Smooth muscle cell (in vitro differentiated cells): Measurements from ENCODE around the gene MYO3B. TPM values are rescaled to one million over a fixed set of nuclear protein-coding genes. Genes with fewer than 3 reads are reported as not detected.

Experiments used
- DNase-seq: peaks from one replicate; lab custom pipeline; 2025; ENCODE audit not compliant: unreplicated experiment; lab: John Stamatoyannopoulos, UW
- H2AFZ ChIP-seq: fragments of 200-600 bp; sonication (generic); 2 replicates; pipeline ENCODE4 v1.6.0; 2016; ENCODE audit warnings: antibody characterized with exemption, low read depth, mild to moderate bottlenecking
- H3F3A ChIP-seq: fragments of 200-600 bp; sonication (generic); 2 replicates; pipeline ENCODE4 v1.6.0; 2017; ENCODE audit warnings: antibody characterized with exemption, low read depth
- H3K27ac ChIP-seq: fragments of 200-600 bp; sonication (generic); 2 replicates; pipeline ENCODE4 v1.5.1; 2016; ENCODE audit warnings: low read depth, mild to moderate bottlenecking
- H3K27me3 ChIP-seq: fragments of 200-600 bp; sonication (generic); 2 replicates; pipeline ENCODE4 v1.6.1; 2016; ENCODE audit warnings: low read depth, mild to moderate bottlenecking
- H3K36me3 ChIP-seq: fragments of 200-600 bp; sonication (generic); 2 replicates; pipeline ENCODE4 v1.5.1; 2016; ENCODE audit warnings: low read depth
- H3K4me1 ChIP-seq: fragments of 200-600 bp; sonication (generic); 2 replicates; pipeline ENCODE4 v1.5.1; 2016; ENCODE audit warnings: low read depth
- H3K4me2 ChIP-seq: fragments of 200-600 bp; sonication (generic); 2 replicates; pipeline ENCODE4 v1.6.0; 2016; ENCODE audit warnings: mild to moderate bottlenecking
- H3K4me3 ChIP-seq: fragments of 200-600 bp; sonication (generic); 2 replicates; pipeline ENCODE4 v1.5.1; 2016; ENCODE audit warnings: mild to moderate bottlenecking
- H3K79me2 ChIP-seq: fragments of 200-600 bp; sonication (generic); 2 replicates; pipeline ENCODE4 v1.6.0; 2016; ENCODE audit warnings: low read depth, mild to moderate bottlenecking
- H3K9ac ChIP-seq: fragments of 200-600 bp; sonication (generic); 2 replicates; pipeline ENCODE4 v1.6.0; 2016; ENCODE audit warnings: low read depth
- H3K9me3 ChIP-seq: fragments of 200-600 bp; sonication (generic); replicated peaks from 2 replicates; pipeline ENCODE4 v1.5.1; 2016; ENCODE audit warnings: low read depth
- H4K20me1 ChIP-seq: fragments of 200-600 bp; sonication (generic); 2 replicates; pipeline ENCODE4 v1.6.0; 2016; ENCODE audit warnings: low read depth
- WGBS: methylation state at CpG from one replicate; pipeline ENCODE4 v1.1.7; 2016; ENCODE audit warnings: low lambda C conversion rate; 5-methylcytosine and 5-hydroxymethylcytosine counted together
- polyA plus RNA-seq: library from polyadenylated mRNA; unstranded; fragments of >200 nt; fragmentation: Nextera tagmentation; extraction: Ambion mirVana; gene quantifications from 2 replicates; pipeline ENCODE4 v1.2.1, GENCODE V29; 2016
- total RNA-seq: library from RNA; depleted of rRNA; stranded (reverse); fragments of >200 nt; gene quantifications from 2 replicates; pipeline ENCODE4 v1.2.3, GENCODE V29; 2014
- TF ChIP-seq, protein P1 (sequence below): fragments of 200-600 bp; sonication (generic); IDR thresholded peaks from 2 replicates; pipeline ENCODE4 v1.5.1; 2017; ENCODE audit warnings: borderline replicate concordance, mild to moderate bottlenecking, antibody characterized with exemption; ENCODE audit not compliant: insufficient read depth, poor library complexity, severe bottlenecking

Gene MYO3B
- total and polyA plus RNA-seq, 2 experiments from 2014 or later = 0.47 to 3.1 TPM

- no peak overlapping the region for H3K27ac ChIP-seq
- no peak overlapping the region for H3K4me3 ChIP-seq
- no peak overlapping the region for H2AFZ ChIP-seq
- H4K20me1 ChIP-seq = no peaks in the 10 kb centered on the region
- WGBS = 12% methylated on average over 1 of the region's 1 CpG
- H3K4me2 ChIP-seq = no peak overlapping the region
- no peaks in the 10 kb centered on the region for H3F3A ChIP-seq
- no peaks in the 10 kb centered on the region for H3K9me3 ChIP-seq
- peaks cover 49% of the 10 kb centered on the region for H3K4me1 ChIP-seq
- H3K36me3 ChIP-seq = no peaks in the 10 kb centered on the region
- H3K79me2 ChIP-seq = no peaks in the 10 kb centered on the region
- no peak for DNase-seq
- peaks cover 33% of the 10 kb centered on the region for H3K27me3 ChIP-seq
- TF ChIP-seq, protein P1, sequence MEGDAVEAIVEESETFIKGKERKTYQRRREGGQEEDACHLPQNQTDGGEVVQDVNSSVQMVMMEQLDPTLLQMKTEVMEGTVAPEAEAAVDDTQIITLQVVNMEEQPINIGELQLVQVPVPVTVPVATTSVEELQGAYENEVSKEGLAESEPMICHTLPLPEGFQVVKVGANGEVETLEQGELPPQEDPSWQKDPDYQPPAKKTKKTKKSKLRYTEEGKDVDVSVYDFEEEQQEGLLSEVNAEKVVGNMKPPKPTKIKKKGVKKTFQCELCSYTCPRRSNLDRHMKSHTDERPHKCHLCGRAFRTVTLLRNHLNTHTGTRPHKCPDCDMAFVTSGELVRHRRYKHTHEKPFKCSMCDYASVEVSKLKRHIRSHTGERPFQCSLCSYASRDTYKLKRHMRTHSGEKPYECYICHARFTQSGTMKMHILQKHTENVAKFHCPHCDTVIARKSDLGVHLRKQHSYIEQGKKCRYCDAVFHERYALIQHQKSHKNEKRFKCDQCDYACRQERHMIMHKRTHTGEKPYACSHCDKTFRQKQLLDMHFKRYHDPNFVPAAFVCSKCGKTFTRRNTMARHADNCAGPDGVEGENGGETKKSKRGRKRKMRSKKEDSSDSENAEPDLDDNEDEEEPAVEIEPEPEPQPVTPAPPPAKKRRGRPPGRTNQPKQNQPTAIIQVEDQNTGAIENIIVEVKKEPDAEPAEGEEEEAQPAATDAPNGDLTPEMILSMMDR = peak; percentile 45
- H3K9ac ChIP-seq = no peak overlapping the region
Observed at GRCh38 chr2:170369894-170370293, 191.9 kb downstream of the MYO3B start.

GRCh38 chr2:170371231-170371998 lies 193.5 kb downstream of the MYO3B start:
- Histone ChIP-seq H2AFZ (no peak overlapping the region), H4K20me1 (no peaks in the 10 kb centered on the region), H3F3A (no peaks in the 10 kb centered on the region), H3K4me1 (peaks cover 46% of the 10 kb centered on the region), H3K4me2 (no peak overlapping the region), H3K9ac (no peak overlapping the region), H3K27ac (no peak overlapping the region), H3K27me3 (peaks cover 29% of the 10 kb centered on the region), H3K79me2 (no peaks in the 10 kb centered on the region), H3K9me3 (no peaks in the 10 kb centered on the region), H3K36me3 (no peaks in the 10 kb centered on the region), H3K4me3 (no peak overlapping the region)
- TF ChIP-seq, protein P1 = no peak
- DNase-seq = no peak
- 83% methylated on average over 6 of the region's 6 CpGs for WGBS

DNA sequence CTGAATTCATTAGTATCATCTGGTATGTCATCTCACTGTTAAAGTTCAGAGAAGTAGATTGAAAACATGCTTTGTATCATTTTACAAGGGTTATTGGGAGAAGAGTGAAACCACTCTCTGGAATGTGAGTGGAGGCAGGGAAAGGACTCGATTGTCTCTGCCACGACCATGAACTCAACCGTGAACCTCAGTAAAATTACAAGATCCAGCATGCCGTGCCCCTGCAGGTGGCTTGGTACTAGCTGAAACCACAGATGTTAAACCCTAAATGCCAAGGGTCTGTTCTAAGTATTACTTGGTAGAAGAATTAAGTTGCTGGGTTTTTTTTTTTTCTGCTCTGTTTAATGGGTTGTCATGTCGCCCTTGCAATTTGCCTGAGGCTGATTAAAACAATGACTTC lies 197.2 kb downstream of the MYO3B start:
- Histone ChIP-seq H2AFZ (no peak overlapping the region), H3K4me3 (no peak overlapping the region), H3K4me1 (peaks cover 12% of the 10 kb centered on the region), H3K9me3 (no peaks in the 10 kb centered on the region), H3K27me3 (no peaks in the 10 kb centered on the region), H3K79me2 (no peaks in the 10 kb centered on the region), H3K9ac (no peak overlapping the region), H3K27ac (no peak overlapping the region), H3F3A (no peaks in the 10 kb centered on the region), H4K20me1 (no peaks in the 10 kb centered on the region), H3K36me3 (no peaks in the 10 kb centered on the region), H3K4me2 (no peak overlapping the region)
- TF ChIP-seq, protein P1 = no peak
- no peak for DNase-seq
- 58% methylated on average over 5 of the region's 5 CpGs for WGBS
